HG03159 (cell line): Measurements from ENCODE around the gene FFAR1.
"Not testable (repeated sequence)": the region's sequence is repeated elsewhere in the genome, so short reads cannot be mapped to it uniquely, and the experiment has no call there.

Source experiments
- ATAC-seq: cut with Tn5 transposase; IDR thresholded peaks from one replicate; pipeline ENCODE4 v1.9.1; 2021; ENCODE audit warnings: mild to moderate bottlenecking, moderate library complexity; ENCODE audit not compliant: unreplicated experiment

FFAR1 gene

DNA sequence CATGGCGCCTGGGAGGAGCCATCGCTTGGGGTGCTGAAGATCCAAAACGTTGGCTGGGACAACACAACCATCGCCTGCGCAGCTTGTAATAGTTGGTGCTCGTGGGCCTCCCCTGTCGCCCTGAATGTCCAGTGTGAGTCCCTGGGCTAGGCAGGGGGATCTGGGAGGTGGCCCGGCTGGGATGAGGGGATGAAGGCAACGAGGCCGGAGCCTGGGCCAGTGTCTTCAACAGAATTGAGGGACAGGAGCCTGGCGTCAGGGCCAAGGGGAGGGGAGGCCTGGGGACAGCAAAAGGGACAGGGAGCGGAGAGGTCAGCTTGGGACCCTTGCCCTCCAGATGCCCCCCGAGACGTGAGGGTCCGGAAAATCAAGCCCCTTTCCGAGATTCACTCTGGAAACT, 6.7 kb upstream of the FFAR1 start:
- ATAC-seq: no peak

DNA sequence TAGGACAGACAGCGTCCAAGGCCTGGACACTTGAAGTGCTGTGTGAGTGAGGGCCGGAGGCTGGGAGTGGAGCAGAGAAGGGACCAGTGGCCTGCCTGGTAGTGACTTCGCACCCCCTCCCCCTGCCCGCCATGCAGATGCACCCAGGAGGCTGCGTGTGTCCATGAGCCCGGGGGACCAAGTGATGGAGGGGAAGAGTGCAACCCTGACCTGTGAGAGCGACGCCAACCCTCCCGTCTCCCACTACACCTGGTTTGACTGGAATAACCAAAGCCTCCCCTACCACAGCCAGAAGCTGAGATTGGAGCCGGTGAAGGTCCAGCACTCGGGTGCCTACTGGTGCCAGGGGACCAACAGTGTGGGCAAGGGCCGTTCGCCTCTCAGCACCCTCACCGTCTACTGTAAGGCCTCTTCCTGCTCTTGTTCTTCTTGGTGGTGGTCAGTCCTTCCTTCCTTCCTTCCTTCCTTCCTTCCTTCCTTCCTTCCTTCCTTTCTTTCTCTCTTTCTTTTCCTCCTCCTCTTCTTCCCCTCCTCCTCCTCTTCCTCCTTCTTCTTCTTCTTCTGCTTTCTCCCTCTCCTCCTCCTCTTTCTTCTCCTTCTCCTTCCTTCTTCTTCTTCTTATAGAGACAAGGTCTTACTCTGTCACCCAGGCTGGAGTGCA, 6.0 kb upstream of the FFAR1 start:
- ATAC-seq: no peak

- ATAC-seq: no peak
Observed at GRCh38 chr19:35342430-35342829, 5.3 kb upstream of the FFAR1 start.

- no peak for ATAC-seq
Observed at GRCh38 chr19:35344511-35345031, 3.1 kb upstream of the FFAR1 start.

DNA sequence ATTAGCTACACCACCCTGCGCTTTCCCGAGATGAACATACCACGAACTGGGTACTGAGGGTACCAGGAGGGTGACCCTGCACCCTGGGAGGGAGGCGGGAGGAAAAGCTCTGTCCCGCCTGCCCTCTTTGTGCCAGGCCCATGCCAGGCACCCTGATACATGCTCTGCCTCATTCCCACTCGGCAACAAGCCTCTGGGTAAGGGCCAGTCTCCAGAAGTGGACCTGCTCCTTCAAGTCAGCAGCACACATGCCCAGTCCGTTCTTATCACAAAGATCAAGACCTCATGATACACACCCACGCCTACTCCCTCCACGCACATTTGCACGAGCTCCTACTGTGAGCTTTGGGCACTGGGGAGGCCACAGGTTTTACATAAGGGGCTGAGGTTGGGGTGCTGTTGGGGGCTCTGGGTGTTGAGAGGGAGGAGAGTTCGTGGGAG, 2.0 kb upstream of the FFAR1 start:
- no peak for ATAC-seq

GRCh38 chr19:35346193-35347052, 1.3 kb upstream of the FFAR1 start:
- ATAC-seq: no peak

DNA sequence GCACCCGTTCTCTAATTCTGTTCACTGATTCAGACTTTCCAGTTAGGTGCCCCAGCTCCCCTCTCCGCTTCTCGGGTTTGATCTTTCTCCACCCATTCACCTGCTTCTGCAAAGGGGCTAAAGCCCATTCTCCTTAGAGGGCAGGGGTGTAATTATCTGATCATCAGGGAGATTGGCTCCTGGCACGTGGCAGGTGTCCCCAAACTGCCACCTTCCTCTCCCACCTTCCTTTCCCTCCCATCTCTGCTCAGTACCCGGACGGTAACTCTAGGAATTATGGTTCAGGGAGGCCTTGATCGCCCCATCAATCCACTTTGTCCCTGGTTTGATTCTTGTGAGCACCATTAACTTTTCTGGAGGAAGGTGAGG, 212 bp downstream of the FFAR1 start:
- no peak for ATAC-seq

GRCh38 chr19:35348911-35349611, 1.4 kb downstream of the FFAR1 start:
- ATAC-seq: no peak

GRCh38 chr19:35349614-35350521, 2.2 kb downstream of the FFAR1 start:
- no peak for ATAC-seq

GRCh38 chr19:35350591-35350990, 2.9 kb downstream of the FFAR1 start:
- ATAC-seq: no peak

DNA sequence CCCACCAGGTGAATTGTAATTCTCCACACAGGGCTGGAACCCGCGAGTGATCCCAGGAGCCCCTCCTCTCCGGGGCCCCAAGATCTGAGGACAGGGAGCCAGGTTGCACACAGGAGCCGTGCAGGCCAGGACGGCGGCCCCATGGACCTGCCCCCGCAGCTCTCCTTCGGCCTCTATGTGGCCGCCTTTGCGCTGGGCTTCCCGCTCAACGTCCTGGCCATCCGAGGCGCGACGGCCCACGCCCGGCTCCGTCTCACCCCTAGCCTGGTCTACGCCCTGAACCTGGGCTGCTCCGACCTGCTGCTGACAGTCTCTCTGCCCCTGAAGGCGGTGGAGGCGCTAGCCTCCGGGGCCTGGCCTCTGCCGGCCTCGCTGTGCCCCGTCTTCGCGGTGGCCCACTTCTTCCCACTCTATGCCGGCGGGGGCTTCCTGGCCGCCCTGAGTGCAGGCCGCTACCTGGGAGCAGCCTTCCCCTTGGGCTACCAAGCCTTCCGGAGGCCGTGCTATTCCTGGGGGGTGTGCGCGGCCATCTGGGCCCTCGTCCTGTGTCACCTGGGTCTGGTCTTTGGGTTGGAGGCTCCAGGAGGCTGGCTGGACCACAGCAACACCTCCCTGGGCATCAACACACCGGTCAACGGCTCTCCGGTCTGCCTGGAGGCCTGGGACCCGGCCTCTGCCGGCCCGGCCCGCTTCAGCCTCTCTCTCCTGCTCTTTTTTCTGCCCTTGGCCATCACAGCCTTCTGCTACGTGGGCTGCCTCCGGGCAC, 3.9 kb downstream of the FFAR1 start:
- ATAC-seq: no peak

DNA sequence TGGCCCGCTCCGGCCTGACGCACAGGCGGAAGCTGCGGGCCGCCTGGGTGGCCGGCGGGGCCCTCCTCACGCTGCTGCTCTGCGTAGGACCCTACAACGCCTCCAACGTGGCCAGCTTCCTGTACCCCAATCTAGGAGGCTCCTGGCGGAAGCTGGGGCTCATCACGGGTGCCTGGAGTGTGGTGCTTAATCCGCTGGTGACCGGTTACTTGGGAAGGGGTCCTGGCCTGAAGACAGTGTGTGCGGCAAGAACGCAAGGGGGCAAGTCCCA, 4.4 kb downstream of the FFAR1 start:
- no peak for ATAC-seq

DNA sequence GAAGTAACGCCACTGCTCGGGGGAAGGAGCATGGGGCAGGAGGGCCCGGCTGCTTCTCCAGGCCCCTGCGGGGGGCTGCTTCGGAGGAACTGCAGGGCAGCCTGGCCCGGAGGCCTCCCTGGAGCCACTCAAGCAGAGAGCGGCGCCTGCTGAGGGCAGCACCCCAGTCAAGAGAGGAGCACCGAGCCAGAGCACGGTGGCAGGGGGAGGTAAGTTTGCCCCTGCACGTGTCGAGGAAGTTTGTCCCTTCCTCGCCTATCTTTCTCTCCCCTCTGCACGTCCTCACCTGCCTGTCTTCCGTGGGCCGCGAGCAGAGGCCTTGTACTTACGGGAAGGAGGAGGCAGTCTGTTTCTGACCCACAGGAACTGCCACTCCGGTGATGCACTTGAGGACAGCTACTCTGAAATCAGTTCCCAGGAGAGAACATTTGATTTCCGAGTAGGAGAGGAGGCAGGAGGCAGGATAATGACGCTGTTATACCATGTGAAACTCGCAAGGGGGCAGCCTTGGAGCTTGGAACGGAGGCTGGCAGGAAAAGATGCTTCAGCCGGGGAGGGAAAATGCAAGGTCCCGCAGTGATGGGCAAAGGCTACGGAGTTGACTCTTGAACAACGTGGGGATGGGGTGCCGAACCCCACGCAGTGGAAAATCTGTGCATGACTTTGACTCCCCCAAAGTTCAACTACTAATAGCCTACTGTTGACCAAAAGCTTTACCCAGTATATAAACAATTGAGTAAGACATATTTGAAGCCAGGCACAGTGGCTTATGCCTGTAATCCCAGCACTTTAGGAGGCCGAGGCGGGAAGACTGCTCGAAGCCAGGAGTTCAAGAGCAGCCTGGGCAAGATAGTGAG, 5.0 kb downstream of the FFAR1 start:
- ATAC-seq: no peak

- no peak for ATAC-seq
Observed at GRCh38 chr19:35353635-35354034, 5.9 kb downstream of the FFAR1 start.

DNA sequence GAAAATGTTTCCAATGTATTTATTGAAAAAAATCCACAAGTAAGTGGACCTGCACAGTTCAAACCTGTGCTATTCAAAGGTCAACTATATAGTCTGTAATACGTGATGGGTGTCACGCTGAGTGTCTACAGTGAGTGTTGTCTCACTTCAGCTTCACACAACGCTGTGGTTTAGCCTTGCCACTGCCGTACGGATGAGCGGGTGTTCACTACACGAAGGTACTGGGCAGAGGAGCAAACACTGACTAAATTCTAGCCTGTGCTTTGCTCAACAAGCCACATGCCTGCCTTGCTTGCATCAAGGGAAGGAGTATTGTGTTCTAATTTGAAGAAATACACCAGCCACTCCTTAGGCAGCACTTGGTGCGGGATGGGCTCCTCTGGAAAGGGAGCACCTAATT, 7.2 kb downstream of the FFAR1 start:
- ATAC-seq: no peak

DNA sequence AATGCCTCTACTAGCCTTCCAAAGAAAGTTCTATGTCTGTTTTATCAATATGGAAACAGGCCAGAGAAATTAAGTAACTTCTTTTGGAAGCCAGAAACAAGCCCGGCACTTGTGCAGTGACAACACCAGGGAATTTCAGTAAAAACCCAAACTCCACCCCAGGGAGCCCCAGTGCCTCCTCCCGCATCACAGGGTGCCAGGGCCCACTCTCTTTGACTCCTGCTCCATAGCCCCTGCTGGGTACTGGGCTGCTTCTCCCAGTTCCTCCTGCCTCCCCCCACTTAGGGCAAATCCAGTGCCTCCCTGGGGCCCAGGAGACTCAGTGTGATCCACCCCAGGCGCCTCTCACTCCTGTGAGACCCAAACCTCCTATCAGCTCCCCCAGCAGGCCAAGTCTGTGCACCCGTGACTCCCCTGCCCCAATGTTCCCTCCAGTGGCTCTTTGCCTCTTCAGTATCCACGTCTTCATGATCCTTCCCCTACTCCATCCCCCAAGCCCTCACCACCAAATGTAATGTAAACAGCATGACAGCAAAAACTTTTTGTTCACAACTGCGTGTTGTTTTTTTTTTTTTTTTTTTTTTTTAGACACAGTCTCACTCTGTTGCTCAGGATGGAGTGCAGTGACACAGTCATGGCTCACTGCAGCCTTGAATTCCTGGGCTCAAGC, 8.2 kb downstream of the FFAR1 start:
- ATAC-seq: no peak

DNA sequence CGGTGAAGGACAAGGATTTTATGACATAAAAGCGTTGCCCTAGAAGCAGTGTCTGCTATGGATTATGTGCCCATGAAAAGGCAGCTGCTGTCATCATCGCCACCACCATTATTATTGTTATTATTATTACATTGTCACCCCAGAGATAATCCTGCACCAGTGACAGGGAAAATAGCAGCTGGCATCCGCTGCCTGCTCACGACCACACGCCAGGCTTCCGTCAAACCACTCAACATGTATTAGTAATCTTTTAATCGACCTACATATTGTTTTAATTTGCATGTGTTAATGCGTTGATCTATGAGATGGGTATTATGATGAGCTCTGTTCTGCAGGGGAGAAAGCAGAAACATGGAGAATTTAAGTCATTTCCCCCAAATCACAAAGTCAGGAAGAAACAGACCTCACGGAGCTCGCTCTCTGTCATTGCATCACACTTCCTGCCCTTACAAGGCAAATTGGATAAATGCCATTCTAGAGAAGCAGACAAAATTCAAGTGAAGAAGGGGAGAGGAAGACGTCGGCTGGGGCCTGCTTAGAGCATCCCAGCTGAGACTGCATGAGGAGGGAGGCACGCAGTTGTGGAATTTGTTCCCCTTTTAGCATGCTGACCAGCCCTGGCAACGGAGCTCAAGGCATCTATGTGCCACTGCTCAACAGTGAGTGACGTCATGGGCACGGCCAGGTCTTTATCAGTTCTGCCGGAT, 10.3 kb downstream of the FFAR1 start, which contains the start of gene FFAR3:
Gene FFAR3 (plus strand): TSS at position 594 of the 707 bp plus-strand sequence. CDS start 431 bp downstream, outside the sequence.
- no peak for ATAC-seq

- not testable (repeated sequence) for ATAC-seq
Observed at GRCh38 chr19:35358834-35359233, 11.1 kb downstream of the FFAR1 start.
